ENCODE results near the gene GALNT16.

GRCh38 chr14:69316449-69317101 is 56.6 kb downstream of the GALNT16 start:
- no peak for TF ChIP-seq FOXP2 (optimal IDR thresholded peaks at IDR 0.05; ENCODE audit: borderline replicate concordance, extremely low read depth, extremely low read length, insufficient read depth)
- no peak for TF ChIP-seq SIN3A (IDR thresholded peaks at IDR 0.05; ENCODE audit: borderline replicate concordance, insufficient read depth, low read length)

All from PFSK-1 (cell line).